ENCODE data around the gene NOVA1. TPM values are rescaled to one million over a fixed set of nuclear protein-coding genes. Genes with fewer than 3 reads are reported as not detected.

Gene NOVA1
- polyA plus RNA-seq, 3 donors: 0.01 TPM; not detected in 2

GRCh38 chr14:26499546-26499945 is 98.3 kb downstream of the NOVA1 start:
- H3K4me1 ChIP-seq (ENCODE audit: control insufficient read depth in 1 of 2, insufficient read depth in 2 of 2, low read length in 2 of 2): no peaks in the 10 kb centered on the region
- Mint-ChIP-seq H3K36me3 (no peaks in the 10 kb centered on the region), H3K27ac (no peak overlapping the region), H3K4me1 (no peaks in the 10 kb centered on the region), H3K4me3 (no peak overlapping the region), H3K27me3 (ENCODE audit: low read depth in 3 of 3) (peaks cover 0 to 2% (median 0%) of the 10 kb centered on the region in 3 donors), H3K9me3 (no peaks in the 10 kb centered on the region)
- H3K79me2 ChIP-seq (ENCODE audit: insufficient read depth, low read length): no peaks in the 10 kb centered on the region
- no CpG with 5 or more reads among the region's 2 CpGs for WGBS (ENCODE audit: insufficient coverage)
- H2AFZ ChIP-seq (ENCODE audit: insufficient read depth, low read depth, low read length, poor library complexity, severe bottlenecking): no peak overlapping the region
- DNase-seq: no peak
- no peak overlapping the region for H3K27ac ChIP-seq (ENCODE audit: low read depth in 1 of 2, low read length in 2 of 2)
- intact Hi-C loops (cut with micrococcal nuclease): no loop called here
- no peaks in the 10 kb centered on the region for H4K20me1 ChIP-seq (ENCODE audit: insufficient read depth, low read length)
- H3K36me3 ChIP-seq (replicated peaks in 1 of 2; ENCODE audit: control insufficient read depth in 1 of 2, insufficient read depth in 2 of 2, low read length in 2 of 2): no peaks in the 10 kb centered on the region
- no peak overlapping the region for H3K4me3 ChIP-seq (replicated peaks in 1 of 3; ENCODE audit: low read depth in 2 of 3, low read length in 3 of 3)
- no peaks in the 10 kb centered on the region for H3K9me3 ChIP-seq (replicated peaks in 1 of 2; ENCODE audit: control insufficient read depth in 1 of 2, insufficient read depth in 1 of 2, low read length in 2 of 2)
- no peak for TF ChIP-seq CTCF (IDR thresholded peaks at IDR 0.05)
- no peak overlapping the region for H3K4me2 ChIP-seq (replicated peaks; ENCODE audit: extremely low read depth, low read length, poor library complexity, severe bottlenecking)
- H3K9ac ChIP-seq (ENCODE audit: insufficient read depth, low read length, poor library complexity, severe bottlenecking): no peak overlapping the region
- H3K27me3 ChIP-seq (ENCODE audit: control insufficient read depth in 2 of 2, insufficient read depth in 2 of 2, low read length in 2 of 2): no peaks in the 10 kb centered on the region

- Histone ChIP-seq H3K4me2 (replicated peaks; ENCODE audit: extremely low read depth, low read length, poor library complexity, severe bottlenecking) (no peak overlapping the region), H3K27me3 (ENCODE audit: control insufficient read depth in 2 of 2, insufficient read depth in 2 of 2, low read length in 2 of 2) (no peaks in the 10 kb centered on the region), H3K9ac (ENCODE audit: insufficient read depth, low read length, poor library complexity, severe bottlenecking) (no peak overlapping the region), H3K79me2 (ENCODE audit: insufficient read depth, low read length) (no peaks in the 10 kb centered on the region), H3K36me3 (replicated peaks in 1 of 2; ENCODE audit: control insufficient read depth in 1 of 2, insufficient read depth in 2 of 2, low read length in 2 of 2) (no peaks in the 10 kb centered on the region), H3K4me3 (replicated peaks in 1 of 3; ENCODE audit: low read depth in 2 of 3, low read length in 3 of 3) (no peak overlapping the region), H3K9me3 (replicated peaks in 1 of 2; ENCODE audit: control insufficient read depth in 1 of 2, insufficient read depth in 1 of 2, low read length in 2 of 2) (no peaks in the 10 kb centered on the region), H4K20me1 (ENCODE audit: insufficient read depth, low read length) (no peaks in the 10 kb centered on the region), H3K4me1 (ENCODE audit: control insufficient read depth in 1 of 2, insufficient read depth in 2 of 2, low read length in 2 of 2) (no peaks in the 10 kb centered on the region), H3K27ac (ENCODE audit: low read depth in 1 of 2, low read length in 2 of 2) (no peak overlapping the region), H2AFZ (ENCODE audit: insufficient read depth, low read depth, low read length, poor library complexity, severe bottlenecking) (no peak overlapping the region)
- no peak for DNase-seq
- WGBS (ENCODE audit: insufficient coverage): no CpG with 5 or more reads among the region's 3 CpGs
- no peak overlapping the region for H3K27ac Mint-ChIP-seq
- TF ChIP-seq CTCF (IDR thresholded peaks at IDR 0.05): no peak
- intact Hi-C loops (cut with micrococcal nuclease): no loop called here
- H3K4me3 Mint-ChIP-seq: no peak overlapping the region
- H3K27me3 Mint-ChIP-seq (ENCODE audit: low read depth in 3 of 3): no peaks in the 10 kb centered on the region
- peaks cover 0 to 4% (median 0%) of the 10 kb centered on the region in 7 donors for H3K9me3 Mint-ChIP-seq
- H3K36me3 Mint-ChIP-seq: no peaks in the 10 kb centered on the region
- no peaks in the 10 kb centered on the region for H3K4me1 Mint-ChIP-seq
Observed at GRCh38 chr14:26486922-26487321, 110.9 kb downstream of the NOVA1 start.

Data from CD14-positive monocyte (primary cell).